ENCODE results near the gene SBF1. TPM values are rescaled to one million over a fixed set of nuclear protein-coding genes. Genes with fewer than 3 reads are reported as not detected.

SBF1 gene
- total RNA-seq, 1 donor from 2014 or later: 96.5 TPM

- H3K9me3 Mint-ChIP-seq (ENCODE audit: low read depth): no peaks in the 10 kb centered on the region
- no peaks in the 10 kb centered on the region for H3K27me3 Mint-ChIP-seq
- peaks cover 14% of the 10 kb centered on the region for H3K36me3 Mint-ChIP-seq (ENCODE audit: insufficient read depth)
- no peak overlapping the region for H3K4me3 Mint-ChIP-seq (ENCODE audit: low read depth)
- TF ChIP-seq CTCF (IDR thresholded peaks at IDR 0.05; ENCODE audit: unreplicated experiment): no peak
- no peaks in the 10 kb centered on the region for H3K4me1 Mint-ChIP-seq (ENCODE audit: low read depth)
- DNase-seq (ENCODE audit: low spot score, unreplicated experiment): no peak
- no peak overlapping the region for H3K27ac Mint-ChIP-seq
These were observed 13.3 kb downstream of the SBF1 start for GRCh38 chr22:50461536-50461935.

GRCh38 chr22:50460938-50461337 lies 13.9 kb downstream of the SBF1 start:
- TF ChIP-seq CTCF (IDR thresholded peaks at IDR 0.05; ENCODE audit: unreplicated experiment): no peak
- no peak for DNase-seq (ENCODE audit: low spot score, unreplicated experiment)
- H3K4me1 Mint-ChIP-seq (ENCODE audit: low read depth): no peaks in the 10 kb centered on the region
- H3K4me3 Mint-ChIP-seq (ENCODE audit: low read depth): no peak overlapping the region
- no peaks in the 10 kb centered on the region for H3K27me3 Mint-ChIP-seq
- H3K9me3 Mint-ChIP-seq (ENCODE audit: low read depth): no peaks in the 10 kb centered on the region
- H3K36me3 Mint-ChIP-seq (ENCODE audit: insufficient read depth): peaks cover 14% of the 10 kb centered on the region
- no peak overlapping the region for H3K27ac Mint-ChIP-seq

- Mint-ChIP-seq H3K27me3 (no peaks in the 10 kb centered on the region), H3K4me3 (ENCODE audit: low read depth) (no peak overlapping the region), H3K27ac (no peak overlapping the region), H3K4me1 (ENCODE audit: low read depth) (no peaks in the 10 kb centered on the region), H3K36me3 (ENCODE audit: insufficient read depth) (peaks cover 16% of the 10 kb centered on the region), H3K9me3 (ENCODE audit: low read depth) (no peaks in the 10 kb centered on the region)
- TF ChIP-seq CTCF (IDR thresholded peaks at IDR 0.05; ENCODE audit: unreplicated experiment): no peak
- DNase-seq (ENCODE audit: low spot score, unreplicated experiment): no peak
These were observed 15.2 kb downstream of the SBF1 start for GRCh38 chr22:50459496-50460140.

GRCh38 chr22:50459016-50459415 lies 15.8 kb downstream of the SBF1 start:
- no peak for TF ChIP-seq CTCF (IDR thresholded peaks at IDR 0.05; ENCODE audit: unreplicated experiment)
- no peaks in the 10 kb centered on the region for H3K9me3 Mint-ChIP-seq (ENCODE audit: low read depth)
- no peaks in the 10 kb centered on the region for H3K4me1 Mint-ChIP-seq (ENCODE audit: low read depth)
- no peaks in the 10 kb centered on the region for H3K27me3 Mint-ChIP-seq
- no peak overlapping the region for H3K27ac Mint-ChIP-seq
- H3K4me3 Mint-ChIP-seq (ENCODE audit: low read depth): no peak overlapping the region
- DNase-seq (ENCODE audit: low spot score, unreplicated experiment): no peak
- peaks cover 16% of the 10 kb centered on the region for H3K36me3 Mint-ChIP-seq (ENCODE audit: insufficient read depth)

GRCh38 chr22:50456466-50457234 lies 18.2 kb downstream of the SBF1 start:
- no peaks in the 10 kb centered on the region for H3K4me1 Mint-ChIP-seq (ENCODE audit: low read depth)
- no peak overlapping the region for H3K27ac Mint-ChIP-seq
- no peak for DNase-seq (ENCODE audit: low spot score, unreplicated experiment)
- peaks cover 17% of the 10 kb centered on the region for H3K36me3 Mint-ChIP-seq (ENCODE audit: insufficient read depth)
- no peak overlapping the region for H3K4me3 Mint-ChIP-seq (ENCODE audit: low read depth)
- no peaks in the 10 kb centered on the region for H3K9me3 Mint-ChIP-seq (ENCODE audit: low read depth)
- peak; percentile 21 for TF ChIP-seq CTCF (IDR thresholded peaks at IDR 0.05; ENCODE audit: unreplicated experiment)
- H3K27me3 Mint-ChIP-seq: no peaks in the 10 kb centered on the region

Data from progenitor cell of endocrine pancreas (in vitro differentiated cells).